H1 (cell line): Measurements from ENCODE around the gene ACACA. TPM values are rescaled to one million over a fixed set of nuclear protein-coding genes. Genes with fewer than 3 reads are reported as not detected.

Experiments
- CTCF ChIA-PET: fragments of 300-600 bp; sonication (Branson Sonifier 250); formaldehyde crosslinking; loops from one replicate; lab custom pipeline; 2021; ENCODE audit not compliant: partially characterized antibody; lab: Charles Lee
- POLR2A ChIA-PET: fragments of 300-600 bp; sonication (Branson Sonifier 250); formaldehyde crosslinking; loops from one replicate; lab custom pipeline; 2021; ENCODE audit warnings: inconsistent platforms; ENCODE audit not compliant: partially characterized antibody; lab: Charles Lee
- DNase-seq, 2 experiments: peaks; one replicate each; pipeline versions ENCODE4 v3.0.0 to v3.0.0-alpha.2; 2010 to 2022; ENCODE audit warnings: low spot score in 2 of 2, low read depth in 1 of 2, mixed read lengths in 1 of 2
- FAIRE-seq: peaks from 2 replicates; lab custom pipeline; 2011; peaks lifted over from hg19 to GRCh38; lab: Jason Lieb, UNC
- H2AFZ ChIP-seq: 2 replicates; pipeline ENCODE4 v1.8.1; 2012; ENCODE audit warnings: low read length, inconsistent platforms
- H2AK5ac ChIP-seq: 2 replicates; pipeline ENCODE4 v1.6.1; 2013; ENCODE audit warnings: low read depth, low read length
- H2BK120ac ChIP-seq: replicated peaks from 2 replicates; pipeline ENCODE3; 2013; ENCODE audit warnings: low read depth, low read length, inconsistent platforms
- H2BK12ac ChIP-seq: 2 replicates; pipeline ENCODE4 v1.6.1; 2013; ENCODE audit warnings: low read depth, low read length
- H2BK15ac ChIP-seq: 2 replicates; pipeline ENCODE4 v1.6.1; 2013; ENCODE audit warnings: low read length
- H2BK20ac ChIP-seq: 2 replicates; pipeline ENCODE4 v1.6.1; 2013; ENCODE audit warnings: low read length
- H2BK5ac ChIP-seq: 2 replicates; pipeline ENCODE4 v1.6.1; 2013; ENCODE audit warnings: low read depth, low read length
- H3K14ac ChIP-seq: 2 replicates; pipeline ENCODE4 v1.6.1; 2013; ENCODE audit warnings: inconsistent platforms; ENCODE audit not compliant: insufficient read length
- H3K18ac ChIP-seq: 2 replicates; pipeline ENCODE4 v1.6.1; 2013; ENCODE audit warnings: low read length; ENCODE audit errors: extremely low read depth
- H3K23ac ChIP-seq: 2 replicates; pipeline ENCODE4 v1.6.1; 2013; ENCODE audit warnings: inconsistent platforms; ENCODE audit not compliant: insufficient read length
- H3K23me2 ChIP-seq: 2 replicates; pipeline ENCODE4 v1.6.1; 2013; ENCODE audit warnings: low read depth, low read length
- H3K27ac ChIP-seq: 2 replicates; pipeline ENCODE4 v1.6.1; 2011; ENCODE audit warnings: low read depth, low read length, inconsistent platforms
- H3K27me3 ChIP-seq, 4 experiments: replicated peaks in 1 of 4; 1 replicate in 1 of 4; 2 replicates in 3 of 4; pipeline versions ENCODE4 v1.6.1 to v1.8.1; 2011 to 2013; ENCODE audit warnings: low read length in 3 of 4, mild to moderate bottlenecking in 3 of 4, inconsistent platforms in 2 of 4, mixed read lengths in 2 of 4, moderate library complexity in 1 of 4; ENCODE audit not compliant: control insufficient read depth in 3 of 4, insufficient read depth in 3 of 4; ENCODE audit errors: extremely low read depth in 1 of 4
- H3K36me3 ChIP-seq, 4 experiments: 2 replicates each; pipeline versions ENCODE4 v1.6.1 to v1.8.1; 2011 to 2013; ENCODE audit warnings: mild to moderate bottlenecking in 4 of 4, low read length in 3 of 4, moderate library complexity in 2 of 4, control low read depth in 1 of 4, inconsistent platforms in 1 of 4; ENCODE audit not compliant: insufficient read depth in 4 of 4, control insufficient read depth in 2 of 4
- H3K4ac ChIP-seq: replicated peaks from 2 replicates; pipeline ENCODE3; 2013; ENCODE audit warnings: low read length, low read depth, mixed read lengths, inconsistent platforms; ENCODE audit not compliant: insufficient read length
- H3K4me1 ChIP-seq, 4 experiments: replicated peaks in 1 of 4; 1 replicate in 1 of 4; 2 replicates in 3 of 4; pipeline versions ENCODE4 v1.6.1 to v1.8.1; 2011 to 2013; ENCODE audit warnings: low read length in 3 of 4, inconsistent platforms in 2 of 4, mixed read lengths in 1 of 4; ENCODE audit not compliant: insufficient read depth in 4 of 4, control insufficient read depth in 3 of 4
- H3K4me2 ChIP-seq, 2 experiments: 2 replicates each; pipeline versions ENCODE4 v1.6.1 to v1.8.1; 2011 to 2013; ENCODE audit warnings: low read depth in 2 of 2, low read length in 2 of 2, control low read depth in 1 of 2, inconsistent platforms in 1 of 2, mild to moderate bottlenecking in 1 of 2; ENCODE audit not compliant: insufficient read depth in 1 of 2
- H3K4me3 ChIP-seq, 4 experiments: fragments of 200-600, 300-600 bp in 1 of 4; sonication (generic), shearing (Covaris generic), sonication (Bioruptor Twin) in 1 of 4; 2 replicates each; pipeline versions ENCODE4 v1.5.1 to v1.8.1; 2011 to 2016; ENCODE audit warnings: low read length in 4 of 4, low read depth in 3 of 4, control low read depth in 2 of 4, inconsistent platforms in 2 of 4, mild to moderate bottlenecking in 2 of 4, mixed read lengths in 1 of 4, moderate library complexity in 1 of 4; ENCODE audit not compliant: insufficient read depth in 2 of 4; ENCODE audit errors: extremely low read depth in 1 of 4
- H3K56ac ChIP-seq: replicated peaks from 2 replicates; pipeline ENCODE3; 2013; ENCODE audit warnings: low read depth, mild to moderate bottlenecking, mixed read lengths, low read length, inconsistent platforms; ENCODE audit not compliant: insufficient read length
- H3K79me1 ChIP-seq: 2 replicates; pipeline ENCODE4 v1.6.1; 2013; ENCODE audit warnings: low read depth, low read length, control low read depth
- H3K79me2 ChIP-seq, 2 experiments: 2 replicates each; pipeline versions ENCODE4 v1.6.1 to v1.8.1; 2012 to 2013; ENCODE audit warnings: low read length in 2 of 2, mild to moderate bottlenecking in 2 of 2, inconsistent platforms in 1 of 2; ENCODE audit not compliant: insufficient read depth in 2 of 2, control insufficient read depth in 1 of 2
- H3K9ac ChIP-seq, 4 experiments: replicated peaks in 1 of 4; 1 replicate in 1 of 4; 2 replicates in 3 of 4; pipeline versions ENCODE4 v1.6.1 to v1.8.1; 2011 to 2013; ENCODE audit warnings: low read depth in 3 of 4, low read length in 3 of 4, control low read depth in 2 of 4, mild to moderate bottlenecking in 2 of 4, moderate library complexity in 2 of 4, inconsistent platforms in 1 of 4; ENCODE audit errors: extremely low read depth in 1 of 4
- H3K9me3 ChIP-seq, 2 experiments: 2 replicates each; pipeline versions ENCODE4 v1.6.1 to v1.8.1; 2012 to 2013; ENCODE audit warnings: mild to moderate bottlenecking in 2 of 2, moderate library complexity in 2 of 2, control low read depth in 1 of 2, inconsistent platforms in 1 of 2, low read depth in 1 of 2, low read length in 1 of 2, mixed read lengths in 1 of 2; ENCODE audit not compliant: insufficient read depth in 2 of 2
- H4K20me1 ChIP-seq, 2 experiments: replicated peaks in 1 of 2; 2 replicates each; pipeline versions ENCODE3 to v1.8.1; 2011 to 2013; ENCODE audit warnings: inconsistent platforms in 2 of 2, low read length in 2 of 2, mild to moderate bottlenecking in 1 of 2; ENCODE audit not compliant: insufficient read depth in 2 of 2, control insufficient read depth in 1 of 2
- H4K5ac ChIP-seq: 2 replicates; pipeline ENCODE4 v1.6.1; 2013; ENCODE audit warnings: low read length, low read depth, mixed read lengths, inconsistent platforms; ENCODE audit not compliant: insufficient read length
- H4K8ac ChIP-seq: 2 replicates; pipeline ENCODE4 v1.8.0; 2013; ENCODE audit warnings: mild to moderate bottlenecking, moderate library complexity, low read length, inconsistent platforms; ENCODE audit not compliant: insufficient read depth; ENCODE audit errors: extremely low read depth
- H4K91ac ChIP-seq: replicated peaks from 2 replicates; pipeline ENCODE3; 2013; ENCODE audit warnings: low read length, mixed read lengths, inconsistent platforms; ENCODE audit not compliant: insufficient read length
- ASH2L ChIP-seq: fragments of 200-600, 300-600 bp; sonication (generic); IDR thresholded peaks from one replicate; pipeline ENCODE4 v1.7.1; 2017; ENCODE audit warnings: low read length
- BACH1 ChIP-seq: IDR thresholded peaks from 2 replicates; pipeline ENCODE4 v1.6.1; 2012; ENCODE audit warnings: low read length, improper control_type of control experiment
- CBX8 ChIP-seq: fragments of 300-800, 300-1000 bp; sonication (generic); IDR thresholded peaks from 2 replicates; pipeline ENCODE4 v1.7.1; 2016; ENCODE audit warnings: low read depth, low read length, borderline replicate concordance
- CEBPB ChIP-seq: IDR thresholded peaks from 2 replicates; pipeline ENCODE4 v1.6.1; 2012; ENCODE audit warnings: low read depth, low read length
- CREB1 ChIP-seq: IDR thresholded peaks from 2 replicates; pipeline ENCODE4 v1.6.1; 2012; ENCODE audit warnings: inconsistent platforms
- GTF2F1 ChIP-seq: IDR thresholded peaks from 2 replicates; pipeline ENCODE4 v1.6.1; 2012; ENCODE audit warnings: low read depth, low read length, improper control_type of control experiment, borderline replicate concordance
- RBBP5 ChIP-seq: IDR thresholded peaks from 2 replicates; pipeline ENCODE4 v1.7.1; 2012; ENCODE audit warnings: low read depth, mild to moderate bottlenecking, inconsistent platforms, low read length, moderate library complexity, borderline replicate concordance
- TAF1 ChIP-seq: IDR thresholded peaks from 2 replicates; pipeline ENCODE4 v1.6.1; 2011; ENCODE audit warnings: mild to moderate bottlenecking, low read depth, low read length
- WGBS, 2 experiments: shearing (Covaris generic) in 1 of 2; methylation state at CpG; one replicate each; pipeline versions ENCODE4 v1.1.6 to v1.1.7; 2013 to 2015; ENCODE audit warnings: low lambda C conversion rate in 2 of 2, mixed read lengths in 2 of 2, inconsistent platforms in 1 of 2, low coverage in 1 of 2, missing lambda C conversion rate in 1 of 2; ENCODE audit not compliant: insufficient replicate concordance in 2 of 2, insufficient coverage in 1 of 2, insufficient read length in 1 of 2; ENCODE audit errors: extremely low coverage in 1 of 2, missing lambda C conversion rate in 1 of 2; 5-methylcytosine and 5-hydroxymethylcytosine counted together
- polyA plus RNA-seq, 7 experiments: library from polyadenylated mRNA; depleted of rRNA in 3 of 7; stranded (reverse) in 5 of 7; unstranded in 2 of 7; fragments of >200 nt in 5 of 7; fragments of 200-250 nt in 2 of 7; gene quantifications; 1 replicate in 5 of 7; 2 replicates in 1 of 7; 4 replicates in 1 of 7; pipeline versions ENCODE4 v1.2.1 to v1.2.3, GENCODE V29; 2011 to 2013; ENCODE audit warnings: missing spikeins in 2 of 7, mixed read lengths in 2 of 7
- total RNA-seq: library from RNA; stranded (reverse); fragmentation: NEBNext Ultra II Directional; extraction: Animal tissue kit (Norgen Biotek cat#: 25700); gene quantifications from 2 replicates; pipeline ENCODE4 v1.2.1, GENCODE V29; 2021

ACACA gene
- total and polyA plus RNA-seq, 2 of the 8 experiments (the other 6 are each of a cell fraction or from before 2014, with no cell fraction given), result 74.0 to 160 TPM

- H3K4me3 ChIP-seq, result no peak overlapping the region
- H3K4me1 ChIP-seq, result no peaks in the 10 kb centered on the region
- peaks cover 11 to 45% (median 24%) of the 10 kb centered on the region in 4 experiments; a peak in 7 of 8 replicates for H3K36me3 ChIP-seq
These were observed 130.2 kb downstream of the ACACA start for GRCh38 chr17:37276475-37276874.

More at GRCh38 chr17:37276475-37276874, 130.2 kb downstream of the ACACA start:
- Histone ChIP-seq H2BK12ac (no peak overlapping the region), H4K5ac (no peak overlapping the region), H3K23me2 (no peaks in the 10 kb centered on the region), H2AK5ac (no peak overlapping the region), H3K79me1 (no peaks in the 10 kb centered on the region), H2BK120ac (no peak overlapping the region), H4K91ac (no peak overlapping the region), H3K18ac (no peak overlapping the region), H4K20me1 (no peaks in the 10 kb centered on the region), H3K4ac (no peak overlapping the region), H2BK15ac (no peak overlapping the region), H3K9ac (no peak overlapping the region), H2BK5ac (no peak overlapping the region), H3K9me3 (no peaks in the 10 kb centered on the region), H2BK20ac (no peak overlapping the region), H4K8ac (no peak overlapping the region), H3K14ac (no peak overlapping the region), H3K27ac (no peak overlapping the region), H3K79me2 (no peaks in the 10 kb centered on the region), H3K56ac (no peak overlapping the region), H2AFZ (no peak overlapping the region), H3K27me3 (no peaks in the 10 kb centered on the region), H3K23ac (no peak overlapping the region), H3K4me2 (no peak overlapping the region)
- POLR2A ChIA-PET, result interaction anchor here (1.0 to 1.8 kb wide), 2 partner anchors 10 to 18 kb away, joined by 3 to 7 read pairs; no protein-coding TSS in a partner anchor
- CTCF ChIA-PET, result interaction anchor here (0.9 to 2.7 kb wide), 3 partner anchors 32 to 97 kb away, joined by 3 to 10 read pairs (median 4); no protein-coding TSS in a partner anchor
- FAIRE-seq (no peak), DNase-seq (no peak)
- WGBS, 2 experiments, result 0% methylated on average over 1 of the region's 1 CpG; no CpG with 5 or more reads in 1 of the 2 experiments
- no peak for TF ChIP-seq CREB1
- no peak for TF ChIP-seq ASH2L
- no peak for TF ChIP-seq RBBP5
- TF ChIP-seq GTF2F1, result no peak
- TF ChIP-seq TAF1, result no peak
- TF ChIP-seq CEBPB, result no peak
- TF ChIP-seq CBX8, result no peak
- TF ChIP-seq BACH1, result no peak
- TF ChIP-seq, all 59 proteins: peak for 0
